CD1c-positive myeloid dendritic cell (primary cell): ENCODE measurements around the gene HILPDA.
A peak's percentile ranks its signal among the peaks of the same experiment; 100 is the strongest.
"Not testable (repeated sequence)": the region's sequence is repeated elsewhere in the genome, so short reads cannot be mapped to it uniquely, and the experiment has no call there.

Experiments
- DNase-seq: peaks from one replicate; pipeline ENCODE4 v3.0.0-alpha.2; 2016; ENCODE audit errors: extremely low spot score

Gene HILPDA

GRCh38 chr7:128431754-128432153, 23.9 kb upstream of the HILPDA start:
- DNase-seq = no peak

- no peak for DNase-seq
Measured at GRCh38 chr7:128434413-128435326, 21.0 kb upstream of the HILPDA start.

- no peak for DNase-seq
Measured at GRCh38 chr7:128435327-128435686, 20.4 kb upstream of the HILPDA start.

- peak; percentile 75 for DNase-seq
Measured at GRCh38 chr7:128437426-128438332, 18.0 kb upstream of the HILPDA start.

GRCh38 chr7:128442356-128442755, 13.3 kb upstream of the HILPDA start:
- DNase-seq = no peak

- no peak for DNase-seq
Measured at GRCh38 chr7:128443831-128444600, 11.7 kb upstream of the HILPDA start.

GRCh38 chr7:128446306-128446705, 9.4 kb upstream of the HILPDA start:
- DNase-seq = no peak

- DNase-seq = no peak
Measured at GRCh38 chr7:128447941-128448564, 7.6 kb upstream of the HILPDA start.

GRCh38 chr7:128448751-128449302, 6.9 kb upstream of the HILPDA start:
- peak; percentile 29 for DNase-seq

- peak; percentile 55 for DNase-seq
Measured at GRCh38 chr7:128450409-128450808, 5.3 kb upstream of the HILPDA start.

GRCh38 chr7:128450913-128451312, 4.8 kb upstream of the HILPDA start:
- DNase-seq = no peak

GRCh38 chr7:128452552-128452951, 3.1 kb upstream of the HILPDA start:
- no peak for DNase-seq

- no peak for DNase-seq
Measured at GRCh38 chr7:128453836-128454804, 1.6 kb upstream of the HILPDA start.

- peak; percentile 23 for DNase-seq
Measured at GRCh38 chr7:128454808-128455542, 703 bp upstream of the HILPDA start.

GRCh38 chr7:128456255-128456725, 612 bp downstream of the HILPDA start:
- no peak for DNase-seq

- DNase-seq = not testable (repeated sequence)
Measured at GRCh38 chr7:128457385-128457784, 1.7 kb downstream of the HILPDA start.

GRCh38 chr7:128458956-128459355, 3.3 kb downstream of the HILPDA start:
- no peak for DNase-seq

- DNase-seq = peak; percentile 75
Measured at GRCh38 chr7:128459394-128459878, 3.8 kb downstream of the HILPDA start.

GRCh38 chr7:128462460-128462859, 6.8 kb downstream of the HILPDA start:
- no peak for DNase-seq
